NB4 (cell line): ENCODE data around the gene NPR3.

Experiments used
- MYC ChIP-seq: IDR thresholded peaks from 2 replicates; pipeline ENCODE4 v1.6.1; 2011; ENCODE audit warnings: low read depth, low read length
- POLR2A ChIP-seq: IDR thresholded peaks from 2 replicates; pipeline ENCODE4 v1.6.1; 2011; ENCODE audit warnings: mild to moderate bottlenecking; ENCODE audit not compliant: insufficient read length; ENCODE audit errors: extremely low read depth
- TF ChIP-seq, protein P1 (sequence below): IDR thresholded peaks from one replicate; pipeline ENCODE4 v1.5.1; 2012; ENCODE audit warnings: low read depth, low read length

DNA sequence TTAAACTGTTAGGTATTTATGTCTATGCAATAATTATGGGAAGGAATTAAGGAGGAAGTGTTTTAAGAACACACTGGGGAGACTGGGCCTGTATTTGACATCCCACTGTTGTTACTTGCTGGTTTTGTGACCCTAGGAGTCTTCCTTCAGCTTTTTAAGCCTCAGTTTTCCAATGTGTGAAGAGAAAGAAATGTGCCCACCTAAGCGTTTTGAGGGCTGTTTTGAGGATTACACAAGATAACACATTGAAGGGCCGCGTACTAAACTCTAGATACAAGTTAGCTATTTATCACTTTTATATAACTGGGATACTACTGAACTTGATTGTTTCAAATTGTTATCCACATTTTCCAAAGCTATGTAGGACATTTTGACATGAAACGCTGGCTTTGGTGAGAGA, 72.5 kb downstream of the NPR3 start:
- no peak for TF ChIP-seq POLR2A
- TF ChIP-seq, protein P1, sequence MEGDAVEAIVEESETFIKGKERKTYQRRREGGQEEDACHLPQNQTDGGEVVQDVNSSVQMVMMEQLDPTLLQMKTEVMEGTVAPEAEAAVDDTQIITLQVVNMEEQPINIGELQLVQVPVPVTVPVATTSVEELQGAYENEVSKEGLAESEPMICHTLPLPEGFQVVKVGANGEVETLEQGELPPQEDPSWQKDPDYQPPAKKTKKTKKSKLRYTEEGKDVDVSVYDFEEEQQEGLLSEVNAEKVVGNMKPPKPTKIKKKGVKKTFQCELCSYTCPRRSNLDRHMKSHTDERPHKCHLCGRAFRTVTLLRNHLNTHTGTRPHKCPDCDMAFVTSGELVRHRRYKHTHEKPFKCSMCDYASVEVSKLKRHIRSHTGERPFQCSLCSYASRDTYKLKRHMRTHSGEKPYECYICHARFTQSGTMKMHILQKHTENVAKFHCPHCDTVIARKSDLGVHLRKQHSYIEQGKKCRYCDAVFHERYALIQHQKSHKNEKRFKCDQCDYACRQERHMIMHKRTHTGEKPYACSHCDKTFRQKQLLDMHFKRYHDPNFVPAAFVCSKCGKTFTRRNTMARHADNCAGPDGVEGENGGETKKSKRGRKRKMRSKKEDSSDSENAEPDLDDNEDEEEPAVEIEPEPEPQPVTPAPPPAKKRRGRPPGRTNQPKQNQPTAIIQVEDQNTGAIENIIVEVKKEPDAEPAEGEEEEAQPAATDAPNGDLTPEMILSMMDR, result no peak
- no peak for TF ChIP-seq MYC
